ENCODE results near the gene CYB561A3. TPM values are rescaled to one million over a fixed set of nuclear protein-coding genes. Genes with fewer than 3 reads are reported as not detected.

Gene CYB561A3
- total and polyA plus RNA-seq, 2 of the 13 experiments (the other 11 are each of a cell fraction or from before 2014, with no cell fraction given), result 11.4 to 14.9 TPM

GRCh38 chr11:61332797-61333549, 28.7 kb downstream of the CYB561A3 start, which contains the start of the genes DDB1 and TKFC (continued):
- TF ChIP-seq AFF4 (CRISPR knock-in tag; IDR thresholded peaks at IDR 0.05) (no peak), ETV5 (CRISPR knock-in tag; IDR thresholded peaks at IDR 0.05; ENCODE audit: borderline replicate concordance) (no peak; the same call in 1 of the 2 replicates), ZNF605 (CRISPR knock-in tag; IDR thresholded peaks at IDR 0.05) (peak; percentile 87), FOXK2 (IDR thresholded peaks at IDR 0.05) (no peak), TOPORS (CRISPR knock-in tag; IDR thresholded peaks at IDR 0.05) (peak; percentile 52; the same call in 1 of the 2 replicates), ELF1 (CRISPR knock-in tag; IDR thresholded peaks at IDR 0.05) (peak; percentile 83), DR1 (CRISPR knock-in tag; IDR thresholded peaks at IDR 0.05) (peak; percentile 88), PHB2 (IDR thresholded peaks at IDR 0.05; ENCODE audit: partially characterized antibody) (no peak), ZSCAN31 (CRISPR knock-in tag; IDR thresholded peaks at IDR 0.05; ENCODE audit: low read depth) (no peak; the same call in none of the 2 replicates), MXD1 (CRISPR knock-in tag; IDR thresholded peaks at IDR 0.05) (peak; percentile 86), ZNF451 (CRISPR knock-in tag; IDR thresholded peaks at IDR 0.05) (peak; percentile 72; the same call in 1 of the 2 replicates), ZNF879 (CRISPR knock-in tag; IDR thresholded peaks at IDR 0.05) (no peak), ZBTB37 (CRISPR knock-in tag; IDR thresholded peaks at IDR 0.05) (no peak), MLXIP (CRISPR knock-in tag; IDR thresholded peaks at IDR 0.05; ENCODE audit: borderline replicate concordance) (no peak), THAP11 (CRISPR knock-in tag; IDR thresholded peaks at IDR 0.05) (peak; percentile 95), ZBTB43 (CRISPR knock-in tag; conservative IDR thresholded peaks at IDR 0.05) (no peak; the same call in 1 of the 2 replicates), CENPT (CRISPR knock-in tag; IDR thresholded peaks at IDR 0.05; ENCODE audit: low read depth) (peak; percentile 65; the same call in 1 of the 2 replicates), GPBP1L1 (CRISPR knock-in tag; IDR thresholded peaks at IDR 0.05) (no peak)

Measured in HepG2 (cell line).